MM.1S (cell line): Measurements from ENCODE around the gene NAB2.

Experiments
- EZH2 ChIP-seq: fragments of 300-600 bp; sonication (generic); optimal IDR thresholded peaks from 2 replicates; pipeline ENCODE3; 2017; ENCODE audit warnings: low read depth, mild to moderate bottlenecking, antibody characterized with exemption, low read length, mixed read lengths
- TF ChIP-seq, protein P1 (sequence below): fragments of 300-600 bp; sonication (generic); IDR thresholded peaks from 2 replicates; pipeline ENCODE4 v1.5.1; 2016; ENCODE audit warnings: antibody characterized with exemption, low read length, mixed read lengths

DNA sequence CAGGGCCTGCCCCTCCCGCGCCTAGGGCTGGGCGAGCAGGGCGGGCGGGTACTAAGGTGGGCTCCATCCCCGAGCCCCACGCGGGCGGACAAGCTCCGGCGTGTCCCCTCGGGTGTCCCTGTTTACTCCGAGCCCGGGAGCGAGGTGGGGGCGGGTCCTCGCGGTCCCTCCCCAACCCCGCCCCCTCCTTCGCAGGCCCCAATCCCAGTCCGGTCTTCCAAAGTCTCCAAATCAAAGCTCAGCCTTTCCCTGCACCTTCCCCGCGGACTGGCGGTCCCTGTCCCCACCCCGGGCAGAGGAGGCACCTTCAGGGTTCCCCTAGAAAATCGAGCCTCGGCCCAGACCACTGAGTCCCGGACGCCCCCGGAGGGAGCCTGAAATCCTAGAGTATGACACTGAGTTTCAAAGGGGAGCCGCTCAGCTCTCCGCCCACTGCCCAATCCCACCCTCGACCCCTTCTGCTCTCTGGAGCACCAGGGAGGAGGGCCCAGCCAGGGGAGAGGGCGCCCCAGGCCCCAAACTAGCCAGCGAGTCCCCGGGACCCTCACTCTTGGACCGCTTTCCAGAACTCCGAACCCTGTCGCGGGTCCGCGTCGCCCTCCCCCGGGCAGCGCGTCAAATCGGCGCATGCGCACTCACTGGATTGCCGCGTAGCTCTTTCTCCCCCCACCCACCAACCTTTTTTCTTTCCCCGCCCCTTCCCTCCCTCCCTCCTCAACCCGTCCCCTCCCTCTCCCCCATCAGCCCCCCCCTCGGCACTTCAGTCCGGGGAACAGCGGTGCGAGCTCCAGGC lies 39.0 kb downstream of the NAB2 start, which contains the start of gene LRP1:
- TF ChIP-seq, protein P1, sequence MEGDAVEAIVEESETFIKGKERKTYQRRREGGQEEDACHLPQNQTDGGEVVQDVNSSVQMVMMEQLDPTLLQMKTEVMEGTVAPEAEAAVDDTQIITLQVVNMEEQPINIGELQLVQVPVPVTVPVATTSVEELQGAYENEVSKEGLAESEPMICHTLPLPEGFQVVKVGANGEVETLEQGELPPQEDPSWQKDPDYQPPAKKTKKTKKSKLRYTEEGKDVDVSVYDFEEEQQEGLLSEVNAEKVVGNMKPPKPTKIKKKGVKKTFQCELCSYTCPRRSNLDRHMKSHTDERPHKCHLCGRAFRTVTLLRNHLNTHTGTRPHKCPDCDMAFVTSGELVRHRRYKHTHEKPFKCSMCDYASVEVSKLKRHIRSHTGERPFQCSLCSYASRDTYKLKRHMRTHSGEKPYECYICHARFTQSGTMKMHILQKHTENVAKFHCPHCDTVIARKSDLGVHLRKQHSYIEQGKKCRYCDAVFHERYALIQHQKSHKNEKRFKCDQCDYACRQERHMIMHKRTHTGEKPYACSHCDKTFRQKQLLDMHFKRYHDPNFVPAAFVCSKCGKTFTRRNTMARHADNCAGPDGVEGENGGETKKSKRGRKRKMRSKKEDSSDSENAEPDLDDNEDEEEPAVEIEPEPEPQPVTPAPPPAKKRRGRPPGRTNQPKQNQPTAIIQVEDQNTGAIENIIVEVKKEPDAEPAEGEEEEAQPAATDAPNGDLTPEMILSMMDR = no peak
- no peak for TF ChIP-seq EZH2
